ENCODE results near the gene PLCB1.
"Not testable (repeated sequence)": the region's sequence is repeated elsewhere in the genome, so short reads cannot be mapped to it uniquely, and the experiment has no call there.

The PLCB1 gene

GRCh38 chr20:8156235-8157079 is 24.4 kb downstream of the PLCB1 start:
- DNase-seq = no peak

- DNase-seq = not testable (repeated sequence)
Measured at GRCh38 chr20:8159217-8159616, 27.2 kb downstream of the PLCB1 start.

GRCh38 chr20:8161264-8162071 is 29.4 kb downstream of the PLCB1 start:
- no peak for DNase-seq

GRCh38 chr20:8162610-8163009 is 30.5 kb downstream of the PLCB1 start:
- DNase-seq = no peak

GRCh38 chr20:8163543-8163942 is 31.5 kb downstream of the PLCB1 start:
- no peak for DNase-seq

GRCh38 chr20:8166730-8167129 is 34.7 kb downstream of the PLCB1 start:
- DNase-seq = no peak

GRCh38 chr20:8168785-8169288 is 36.8 kb downstream of the PLCB1 start:
- no peak for DNase-seq

GRCh38 chr20:8170921-8171320 is 38.9 kb downstream of the PLCB1 start:
- no peak for DNase-seq

- no peak for DNase-seq
Measured at GRCh38 chr20:8172191-8172590, 40.1 kb downstream of the PLCB1 start.

- no peak for DNase-seq
Measured at GRCh38 chr20:8175741-8176675, 43.9 kb downstream of the PLCB1 start.

- DNase-seq = no peak
Measured at GRCh38 chr20:8183526-8183925, 51.5 kb downstream of the PLCB1 start.

- DNase-seq = no peak
Measured at GRCh38 chr20:8187740-8188139, 55.7 kb downstream of the PLCB1 start.

- DNase-seq = no peak
Measured at GRCh38 chr20:8190043-8190880, 58.2 kb downstream of the PLCB1 start.

GRCh38 chr20:8194721-8195120 is 62.7 kb downstream of the PLCB1 start:
- no peak for DNase-seq

GRCh38 chr20:8196096-8196495 is 64.0 kb downstream of the PLCB1 start:
- DNase-seq = no peak

GRCh38 chr20:8200220-8200619 is 68.2 kb downstream of the PLCB1 start:
- no peak for DNase-seq

GRCh38 chr20:8203366-8203765 is 71.3 kb downstream of the PLCB1 start:
- DNase-seq = no peak

GRCh38 chr20:8205996-8206395 is 73.9 kb downstream of the PLCB1 start:
- no peak for DNase-seq

GRCh38 chr20:8208226-8208625 is 76.2 kb downstream of the PLCB1 start:
- DNase-seq = no peak

- DNase-seq = no peak
Measured at GRCh38 chr20:8209061-8209460, 77.0 kb downstream of the PLCB1 start.

- no peak for DNase-seq
Measured at GRCh38 chr20:8210749-8211148, 78.7 kb downstream of the PLCB1 start.

GRCh38 chr20:8212286-8212685 is 80.2 kb downstream of the PLCB1 start:
- DNase-seq = no peak

All from right hindlimb (tissue), 1 donor.